TTC549 (cell line): ENCODE data around the gene GALNT2.

Experiments
- FAIRE-seq: peaks from 2 replicates; lab custom pipeline; 2012; peaks lifted over from hg19 to GRCh38; lab: Jason Lieb, UNC

GALNT2 gene

GRCh38 chr1:230237009-230237370 is 170.0 kb downstream of the GALNT2 start:
- FAIRE-seq: no peak

GRCh38 chr1:230237805-230238204 is 170.8 kb downstream of the GALNT2 start:
- FAIRE-seq: no peak

GRCh38 chr1:230240446-230241086 is 173.5 kb downstream of the GALNT2 start:
- no peak for FAIRE-seq

- no peak for FAIRE-seq
These were observed 175.3 kb downstream of the GALNT2 start for GRCh38 chr1:230242326-230242725.

- FAIRE-seq: no peak
These were observed 176.1 kb downstream of the GALNT2 start for GRCh38 chr1:230243146-230243545.

- no peak for FAIRE-seq
These were observed 176.7 kb downstream of the GALNT2 start for GRCh38 chr1:230243583-230244353.

- no peak for FAIRE-seq
These were observed 179.5 kb downstream of the GALNT2 start for GRCh38 chr1:230246551-230246950.

- FAIRE-seq: no peak
These were observed 181.2 kb downstream of the GALNT2 start for GRCh38 chr1:230248016-230248888.

GRCh38 chr1:230248889-230249270 is 181.8 kb downstream of the GALNT2 start:
- no peak for FAIRE-seq

GRCh38 chr1:230249695-230250480 is 182.8 kb downstream of the GALNT2 start:
- no peak for FAIRE-seq

- FAIRE-seq: no peak
These were observed 183.6 kb downstream of the GALNT2 start for GRCh38 chr1:230250666-230251065.

GRCh38 chr1:230251644-230252191 is 184.7 kb downstream of the GALNT2 start:
- FAIRE-seq: no peak

GRCh38 chr1:230253150-230253549 is 186.1 kb downstream of the GALNT2 start:
- FAIRE-seq: no peak

- FAIRE-seq: no peak
These were observed 187.2 kb downstream of the GALNT2 start for GRCh38 chr1:230254265-230254664.

GRCh38 chr1:230255116-230255515 is 188.1 kb downstream of the GALNT2 start:
- FAIRE-seq: no peak

GRCh38 chr1:230255991-230256390 is 189.0 kb downstream of the GALNT2 start:
- no peak for FAIRE-seq

GRCh38 chr1:230256896-230257295 is 189.9 kb downstream of the GALNT2 start:
- FAIRE-seq: no peak

GRCh38 chr1:230259621-230260020 is 192.6 kb downstream of the GALNT2 start:
- FAIRE-seq: no peak

- FAIRE-seq: no peak
These were observed 193.8 kb downstream of the GALNT2 start for GRCh38 chr1:230260831-230261230.

- FAIRE-seq: no peak
These were observed 195.1 kb downstream of the GALNT2 start for GRCh38 chr1:230261928-230262650.

GRCh38 chr1:230262867-230263567 is 196.0 kb downstream of the GALNT2 start:
- no peak for FAIRE-seq
